ENCODE results near the gene RAD51B. TPM values are rescaled to one million over a fixed set of nuclear protein-coding genes. Genes with fewer than 3 reads are reported as not detected.

The RAD51B gene
- total RNA-seq, 1 experiment from 2014 or later: 23.3 TPM

DNA sequence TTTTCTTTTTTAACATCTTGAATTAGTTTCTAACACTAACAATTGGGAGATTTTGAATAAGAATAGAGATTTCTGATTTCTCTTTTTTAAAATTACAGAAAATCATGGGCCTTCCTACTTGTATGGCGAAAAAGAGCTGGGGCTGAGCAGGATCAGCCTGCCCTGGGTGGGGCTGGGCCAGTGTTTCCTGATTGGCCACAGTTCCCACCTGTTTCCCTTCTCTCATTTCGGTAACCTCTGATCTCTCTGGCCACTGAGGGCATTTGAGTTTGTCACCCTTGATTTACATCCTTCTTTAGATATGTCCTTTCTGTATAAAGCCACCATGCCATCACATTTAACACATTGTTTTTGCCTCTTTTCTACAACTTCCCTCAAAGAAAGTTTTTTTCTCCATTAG lies 719.1 kb downstream of the RAD51B start:
- Histone ChIP-seq H3K9me3 (ENCODE audit: low read depth, low read length, poor library complexity, severe bottlenecking) (no peaks in the 10 kb centered on the region), H3K4me1 (ENCODE audit: insufficient read depth, low read length, poor library complexity, severe bottlenecking) (peaks cover 14% of the 10 kb centered on the region), H3K27me3 (replicated peaks; ENCODE audit: insufficient read depth, low read depth, low read length, poor library complexity) (no peaks in the 10 kb centered on the region), H3K27ac (ENCODE audit: low read depth, low read length, poor library complexity, severe bottlenecking) (no peak overlapping the region), H3K4me3 (ENCODE audit: low read depth, low read length, poor library complexity, severe bottlenecking) (no peak overlapping the region), H3K36me3 (ENCODE audit: insufficient read depth, low read length, poor library complexity, severe bottlenecking) (no peaks in the 10 kb centered on the region)
- BruUV-seq (replicated peaks): no TSS peak
- POLR2A ChIA-PET (ENCODE audit: low non-redundant PET): no interaction called here
- CTCF ChIA-PET: no interaction called here
- no peak for DNase-seq (ENCODE audit: low spot score)
- intact Hi-C loops (cut with micrococcal nuclease; ENCODE audit: unreplicated experiment): no loop called here
- TF ChIP-seq EZH2 (IDR thresholded peaks at IDR 0.05; ENCODE audit: borderline replicate concordance, low read depth, low read length, poor library complexity, severe bottlenecking): no peak
- TF ChIP-seq, protein P1, sequence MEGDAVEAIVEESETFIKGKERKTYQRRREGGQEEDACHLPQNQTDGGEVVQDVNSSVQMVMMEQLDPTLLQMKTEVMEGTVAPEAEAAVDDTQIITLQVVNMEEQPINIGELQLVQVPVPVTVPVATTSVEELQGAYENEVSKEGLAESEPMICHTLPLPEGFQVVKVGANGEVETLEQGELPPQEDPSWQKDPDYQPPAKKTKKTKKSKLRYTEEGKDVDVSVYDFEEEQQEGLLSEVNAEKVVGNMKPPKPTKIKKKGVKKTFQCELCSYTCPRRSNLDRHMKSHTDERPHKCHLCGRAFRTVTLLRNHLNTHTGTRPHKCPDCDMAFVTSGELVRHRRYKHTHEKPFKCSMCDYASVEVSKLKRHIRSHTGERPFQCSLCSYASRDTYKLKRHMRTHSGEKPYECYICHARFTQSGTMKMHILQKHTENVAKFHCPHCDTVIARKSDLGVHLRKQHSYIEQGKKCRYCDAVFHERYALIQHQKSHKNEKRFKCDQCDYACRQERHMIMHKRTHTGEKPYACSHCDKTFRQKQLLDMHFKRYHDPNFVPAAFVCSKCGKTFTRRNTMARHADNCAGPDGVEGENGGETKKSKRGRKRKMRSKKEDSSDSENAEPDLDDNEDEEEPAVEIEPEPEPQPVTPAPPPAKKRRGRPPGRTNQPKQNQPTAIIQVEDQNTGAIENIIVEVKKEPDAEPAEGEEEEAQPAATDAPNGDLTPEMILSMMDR (conservative IDR thresholded peaks at IDR 0.05; ENCODE audit: low read depth, low read length): no peak

DNA sequence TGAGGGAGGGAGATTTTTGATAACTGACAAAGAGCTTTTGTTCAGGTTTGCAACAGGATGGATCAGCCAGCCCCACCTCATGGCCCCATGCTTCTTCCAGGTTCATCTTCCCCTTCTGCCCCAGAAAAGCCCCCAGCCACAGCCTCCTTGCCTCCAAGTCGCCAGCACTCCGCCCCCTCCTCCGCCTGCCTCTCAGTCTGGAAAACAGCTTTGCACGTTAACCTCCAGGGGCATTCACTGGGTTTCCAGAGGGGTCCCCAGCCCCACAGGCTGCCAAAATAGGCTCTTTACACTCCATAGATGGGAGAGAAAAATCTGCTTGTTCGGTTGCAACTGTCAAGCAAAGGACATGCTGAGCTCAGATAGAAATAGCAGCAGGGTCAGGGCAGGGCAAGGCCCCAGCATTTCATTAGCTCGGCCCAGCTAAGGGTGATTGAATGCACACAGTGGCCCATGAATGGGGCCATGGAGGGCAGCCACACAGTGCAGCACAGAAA lies 719.7 kb downstream of the RAD51B start:
- H3K9me3 ChIP-seq (ENCODE audit: low read depth, low read length, poor library complexity, severe bottlenecking): no peaks in the 10 kb centered on the region
- no peaks in the 10 kb centered on the region for H3K36me3 ChIP-seq (ENCODE audit: insufficient read depth, low read length, poor library complexity, severe bottlenecking)
- no TSS peak for BruUV-seq (replicated peaks)
- ChIA-PET POLR2A (ENCODE audit: low non-redundant PET) (no interaction called here), CTCF (no interaction called here)
- TF ChIP-seq, protein P1 (conservative IDR thresholded peaks at IDR 0.05; ENCODE audit: low read depth, low read length): no peak
- no peak for TF ChIP-seq EZH2 (IDR thresholded peaks at IDR 0.05; ENCODE audit: borderline replicate concordance, low read depth, low read length, poor library complexity, severe bottlenecking)
- intact Hi-C loops (cut with micrococcal nuclease; ENCODE audit: unreplicated experiment): no loop called here
- H3K27ac ChIP-seq (ENCODE audit: low read depth, low read length, poor library complexity, severe bottlenecking): no peak overlapping the region
- no peaks in the 10 kb centered on the region for H3K27me3 ChIP-seq (replicated peaks; ENCODE audit: insufficient read depth, low read depth, low read length, poor library complexity)
- H3K4me1 ChIP-seq (ENCODE audit: insufficient read depth, low read length, poor library complexity, severe bottlenecking): peaks cover 14% of the 10 kb centered on the region
- no peak for DNase-seq (ENCODE audit: low spot score)
- no peak overlapping the region for H3K4me3 ChIP-seq (ENCODE audit: low read depth, low read length, poor library complexity, severe bottlenecking)

GRCh38 chr14:68539789-68540188 lies 720.2 kb downstream of the RAD51B start:
- no peak overlapping the region for H3K4me3 ChIP-seq (ENCODE audit: low read depth, low read length, poor library complexity, severe bottlenecking)
- no peak overlapping the region for H3K27ac ChIP-seq (ENCODE audit: low read depth, low read length, poor library complexity, severe bottlenecking)
- no peak for TF ChIP-seq EZH2 (IDR thresholded peaks at IDR 0.05; ENCODE audit: borderline replicate concordance, low read depth, low read length, poor library complexity, severe bottlenecking)
- H3K4me1 ChIP-seq (ENCODE audit: insufficient read depth, low read length, poor library complexity, severe bottlenecking): peaks cover 14% of the 10 kb centered on the region
- BruUV-seq (replicated peaks): no TSS peak
- intact Hi-C loops (cut with micrococcal nuclease; ENCODE audit: unreplicated experiment): no loop called here
- no peaks in the 10 kb centered on the region for H3K36me3 ChIP-seq (ENCODE audit: insufficient read depth, low read length, poor library complexity, severe bottlenecking)
- no peak for DNase-seq (ENCODE audit: low spot score)
- CTCF ChIA-PET: no interaction called here
- H3K27me3 ChIP-seq (replicated peaks; ENCODE audit: insufficient read depth, low read depth, low read length, poor library complexity): no peaks in the 10 kb centered on the region
- POLR2A ChIA-PET (ENCODE audit: low non-redundant PET): no interaction called here
- H3K9me3 ChIP-seq (ENCODE audit: low read depth, low read length, poor library complexity, severe bottlenecking): no peaks in the 10 kb centered on the region

All from A673 (cell line).